ENCODE results near the gene DCTN5.

GRCh38 chr16:23679274-23679985 is 38.2 kb downstream of the DCTN5 start:
- TF ChIP-seq CTCF (IDR thresholded peaks at IDR 0.05), result no peak
- no peak for TF ChIP-seq POLR2A (IDR thresholded peaks at IDR 0.05)

Data from body of pancreas (tissue), 4 donors.